Gastrocnemius medialis (tissue), 4 donors: ENCODE data around the gene PAPPA2.

Experiments used
- POLR2A ChIP-seq, 2 donors: fragments of 450-650 bp; IDR thresholded peaks; one replicate each; pipeline ENCODE4 v1.6.1; 2017; ENCODE audit warnings: antibody characterized with exemption in 2 of 2, mild to moderate bottlenecking in 2 of 2, moderate library complexity in 2 of 2
- TF ChIP-seq, protein P1 (sequence below), 5 experiments: fragments of 450-650 bp in 3 of 5; fragments of 200-600 bp in 2 of 5; sonication (generic) in 2 of 5; IDR thresholded peaks in 4 of 5; conservative IDR thresholded peaks in 1 of 5; 1 replicate in 4 of 5; 2 replicates in 1 of 5; pipeline ENCODE4 v1.5.1; 2016 to 2019; ENCODE audit warnings: antibody characterized with exemption in 5 of 5, mild to moderate bottlenecking in 3 of 5, moderate library complexity in 3 of 5

DNA sequence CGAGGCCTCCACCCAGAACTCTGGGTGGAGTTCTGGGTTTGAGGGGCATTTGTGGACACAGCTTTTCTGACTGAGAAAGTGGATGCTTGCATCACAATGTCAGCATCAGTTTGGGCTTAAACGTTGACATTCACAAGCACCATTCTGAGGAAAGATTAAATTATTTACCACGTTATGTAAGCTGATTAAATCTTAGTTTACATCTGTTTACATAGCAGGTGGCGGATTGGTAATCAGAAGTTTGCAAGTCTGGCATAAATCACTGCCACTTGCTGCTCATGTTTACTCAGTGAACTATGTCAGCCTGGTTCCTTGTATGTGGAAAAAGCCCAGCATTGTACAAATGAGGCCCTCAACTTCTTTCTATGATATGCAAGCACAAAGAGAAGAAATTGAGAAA is 310.1 kb downstream of the PAPPA2 start:
- no peak for TF ChIP-seq POLR2A (IDR thresholded peaks at IDR 0.05)
- TF ChIP-seq, protein P1, sequence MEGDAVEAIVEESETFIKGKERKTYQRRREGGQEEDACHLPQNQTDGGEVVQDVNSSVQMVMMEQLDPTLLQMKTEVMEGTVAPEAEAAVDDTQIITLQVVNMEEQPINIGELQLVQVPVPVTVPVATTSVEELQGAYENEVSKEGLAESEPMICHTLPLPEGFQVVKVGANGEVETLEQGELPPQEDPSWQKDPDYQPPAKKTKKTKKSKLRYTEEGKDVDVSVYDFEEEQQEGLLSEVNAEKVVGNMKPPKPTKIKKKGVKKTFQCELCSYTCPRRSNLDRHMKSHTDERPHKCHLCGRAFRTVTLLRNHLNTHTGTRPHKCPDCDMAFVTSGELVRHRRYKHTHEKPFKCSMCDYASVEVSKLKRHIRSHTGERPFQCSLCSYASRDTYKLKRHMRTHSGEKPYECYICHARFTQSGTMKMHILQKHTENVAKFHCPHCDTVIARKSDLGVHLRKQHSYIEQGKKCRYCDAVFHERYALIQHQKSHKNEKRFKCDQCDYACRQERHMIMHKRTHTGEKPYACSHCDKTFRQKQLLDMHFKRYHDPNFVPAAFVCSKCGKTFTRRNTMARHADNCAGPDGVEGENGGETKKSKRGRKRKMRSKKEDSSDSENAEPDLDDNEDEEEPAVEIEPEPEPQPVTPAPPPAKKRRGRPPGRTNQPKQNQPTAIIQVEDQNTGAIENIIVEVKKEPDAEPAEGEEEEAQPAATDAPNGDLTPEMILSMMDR (IDR thresholded peaks at IDR 0.05 in 4 of 5, conservative IDR thresholded peaks at IDR 0.05 in 1 of 5), result no peak
